Measurements from ENCODE around the gene ZNG1A.
"Not testable (repeated sequence)": the region's sequence is repeated elsewhere in the genome, so short reads cannot be mapped to it uniquely, and the experiment has no call there.

The ZNG1A gene

GRCh38 chr9:206481-206880 lies 27.6 kb upstream of the ZNG1A start:
- Mint-ChIP-seq H3K4me1 (no peaks in the 10 kb centered on the region), H3K36me3 (ENCODE audit: low read depth) (no peaks in the 10 kb centered on the region), H3K4me3 (no peak overlapping the region), H3K27me3 (ENCODE audit: low read depth, poor library complexity) (peaks cover 13% of the 10 kb centered on the region), H3K9me3 (no peaks in the 10 kb centered on the region), H3K27ac (no peak overlapping the region)
- TF ChIP-seq CTCF (IDR thresholded peaks at IDR 0.05), result no peak
- no peak for DNase-seq

DNA sequence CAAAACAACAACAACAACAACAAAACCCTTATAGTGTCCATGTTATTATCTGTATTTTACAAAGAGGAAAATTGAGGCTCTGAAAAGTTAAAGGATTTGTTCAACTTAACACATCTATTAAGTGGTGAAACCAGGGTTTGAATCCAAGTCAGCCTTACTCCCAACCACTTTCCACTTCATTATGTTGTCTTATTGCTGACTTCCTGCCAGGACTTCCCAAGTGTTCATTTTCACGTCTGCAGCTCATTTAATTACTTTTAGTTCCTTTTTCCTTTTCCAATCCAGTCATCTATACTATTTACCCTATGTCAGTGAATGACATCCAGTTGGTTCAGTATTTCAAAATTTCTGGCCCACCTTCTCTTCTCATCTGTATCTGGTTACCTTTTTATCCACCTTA lies 20.7 kb upstream of the ZNG1A start:
- not testable (repeated sequence) for H3K9me3 Mint-ChIP-seq; H3K36me3 Mint-ChIP-seq (ENCODE audit: low read depth); DNase-seq; H3K4me1 Mint-ChIP-seq; H3K4me3 Mint-ChIP-seq; H3K27me3 Mint-ChIP-seq (ENCODE audit: low read depth, poor library complexity); H3K27ac Mint-ChIP-seq

DNA sequence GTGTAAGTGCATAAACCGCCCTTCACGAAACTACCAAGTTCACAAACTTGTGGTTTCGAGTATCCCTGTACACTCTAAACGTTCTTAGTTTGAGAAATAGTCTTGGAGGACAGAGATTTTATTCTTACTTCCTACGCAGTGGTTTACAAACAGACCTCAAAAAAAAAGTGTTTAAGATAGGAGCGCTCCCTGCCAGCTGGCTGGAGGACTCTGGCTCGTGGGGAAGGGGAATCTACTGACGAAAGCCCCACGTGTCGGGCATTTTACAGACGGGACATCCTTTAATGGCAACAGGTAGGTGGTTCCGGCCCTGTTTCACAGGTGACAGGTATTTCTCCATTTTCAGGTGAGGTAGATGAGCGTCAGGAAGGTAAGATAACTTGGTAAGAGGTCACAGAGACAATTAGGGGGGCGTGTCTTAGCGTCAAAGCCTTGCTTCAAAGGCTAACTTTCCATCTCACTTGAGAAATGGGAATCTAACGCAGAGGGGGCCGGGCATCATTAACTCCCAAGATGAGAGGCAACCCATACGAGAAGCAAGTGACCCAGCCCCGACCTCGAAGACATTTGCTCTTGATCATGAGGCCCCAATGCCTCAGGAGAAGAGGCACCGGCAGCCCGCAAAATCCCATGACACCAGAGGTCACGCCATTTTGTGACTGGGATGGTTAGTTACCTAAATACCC lies 573 bp downstream of the ZNG1A start:
- H3K4me3 Mint-ChIP-seq, result peak overlapping the region; percentile 84
- H3K9me3 Mint-ChIP-seq; H3K27ac Mint-ChIP-seq; DNase-seq; H3K4me1 Mint-ChIP-seq; H3K27me3 Mint-ChIP-seq (ENCODE audit: low read depth, poor library complexity); H3K36me3 Mint-ChIP-seq (ENCODE audit: low read depth): not testable (repeated sequence)

- not testable (repeated sequence) for H3K27ac Mint-ChIP-seq; H3K36me3 Mint-ChIP-seq (ENCODE audit: low read depth); DNase-seq; H3K4me3 Mint-ChIP-seq; H3K4me1 Mint-ChIP-seq; H3K27me3 Mint-ChIP-seq (ENCODE audit: low read depth, poor library complexity); H3K9me3 Mint-ChIP-seq
Observed at GRCh38 chr9:169757-170156, 9.1 kb downstream of the ZNG1A start.

DNA sequence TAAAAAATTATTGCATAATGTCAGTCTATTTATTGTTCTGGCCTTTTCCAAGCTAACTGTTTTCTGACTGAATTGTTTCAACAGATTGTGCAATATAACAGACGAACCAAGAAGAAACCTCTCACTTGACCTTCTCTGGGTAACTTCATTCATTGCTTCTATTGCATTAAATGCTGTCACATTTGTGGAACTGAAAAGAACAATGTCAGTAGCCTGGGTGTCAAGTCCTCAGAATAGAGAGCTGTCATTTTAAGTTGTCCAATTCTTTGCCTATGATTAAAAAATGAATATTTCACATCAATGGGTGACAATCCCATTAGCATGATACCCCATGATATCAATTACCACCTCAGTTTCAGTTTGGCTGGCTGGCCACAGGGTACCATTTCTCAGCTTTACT lies 19.0 kb downstream of the ZNG1A start:
- not testable (repeated sequence) for H3K27me3 Mint-ChIP-seq (ENCODE audit: low read depth, poor library complexity); H3K9me3 Mint-ChIP-seq; H3K36me3 Mint-ChIP-seq (ENCODE audit: low read depth); H3K27ac Mint-ChIP-seq; DNase-seq; H3K4me1 Mint-ChIP-seq; H3K4me3 Mint-ChIP-seq

DNA sequence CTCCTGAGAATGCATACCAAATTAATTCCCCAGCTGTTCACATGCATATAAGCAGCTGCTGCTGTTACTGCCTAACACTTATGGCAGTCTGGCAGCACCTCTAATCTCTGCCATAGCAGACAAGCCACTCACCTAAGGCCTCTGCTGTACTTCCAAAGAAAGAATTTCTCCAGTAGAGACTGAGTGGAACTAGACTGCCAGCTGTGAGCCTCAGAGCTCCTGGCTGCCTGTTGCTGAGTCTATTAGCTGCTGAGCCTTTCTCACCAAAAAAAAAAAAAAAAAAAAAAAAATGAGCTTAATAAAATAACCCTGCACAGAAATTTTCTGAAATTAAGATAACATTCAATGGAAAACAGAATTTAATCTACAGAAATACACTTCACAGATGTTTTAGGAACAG lies 27.7 kb downstream of the ZNG1A start:
- H3K36me3 Mint-ChIP-seq (ENCODE audit: low read depth); H3K4me3 Mint-ChIP-seq; H3K27me3 Mint-ChIP-seq (ENCODE audit: low read depth, poor library complexity); H3K9me3 Mint-ChIP-seq; H3K27ac Mint-ChIP-seq; DNase-seq; H3K4me1 Mint-ChIP-seq: not testable (repeated sequence)

DNA sequence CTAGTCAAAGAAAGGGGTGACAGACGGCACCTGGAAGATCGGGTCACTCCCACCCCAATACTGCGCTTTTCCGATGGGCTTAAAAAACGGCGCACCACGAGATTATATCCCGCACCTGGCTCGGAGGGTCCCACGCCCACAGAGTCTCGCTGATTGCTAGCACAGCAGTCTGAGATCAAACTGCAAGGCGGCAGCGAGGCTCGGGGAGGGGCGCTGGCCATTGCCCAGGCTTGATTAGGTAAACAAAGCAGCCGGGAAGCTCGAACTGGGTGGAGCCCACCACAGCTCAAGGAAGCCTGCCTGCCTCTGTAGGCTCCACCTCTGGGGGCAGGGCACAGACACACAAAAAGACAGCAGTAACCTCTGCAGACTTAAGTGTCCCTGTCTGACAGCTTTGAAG lies 39.0 kb downstream of the ZNG1A start:
- not testable (repeated sequence) for H3K27me3 Mint-ChIP-seq (ENCODE audit: low read depth, poor library complexity); H3K4me3 Mint-ChIP-seq; H3K36me3 Mint-ChIP-seq (ENCODE audit: low read depth); H3K27ac Mint-ChIP-seq; H3K4me1 Mint-ChIP-seq; H3K9me3 Mint-ChIP-seq; DNase-seq

GRCh38 chr9:117995-118467 lies 60.8 kb downstream of the ZNG1A start, which contains the start of gene FOXD4:
FOXD4 (minus strand) TSS chr9:118417; CDS start chr9:118119, 298 bp downstream.
- peaks cover 65% of the 10 kb centered on the region for H3K27me3 Mint-ChIP-seq (ENCODE audit: low read depth, poor library complexity)
- not testable (repeated sequence) for H3K27ac Mint-ChIP-seq

GRCh38 chr9:117144-117994 lies 61.5 kb downstream of the ZNG1A start:
- not testable (repeated sequence) for H3K9me3 Mint-ChIP-seq, H3K4me1 Mint-ChIP-seq, H3K27ac Mint-ChIP-seq
- peak; percentile 54 for DNase-seq
- H3K4me3 Mint-ChIP-seq, result peak overlapping the region; percentile 74
- H3K36me3 Mint-ChIP-seq (ENCODE audit: low read depth), result peaks cover 11% of the 10 kb centered on the region
- H3K27me3 Mint-ChIP-seq (ENCODE audit: low read depth, poor library complexity), result peaks cover 72% of the 10 kb centered on the region

More at GRCh38 chr9:117995-118467, 60.8 kb downstream of the ZNG1A start, which contains the start of gene FOXD4:
- not testable (repeated sequence) for H3K4me1 Mint-ChIP-seq, H3K9me3 Mint-ChIP-seq, DNase-seq
- H3K4me3 Mint-ChIP-seq, result peak within 1 kb of the TSS; percentile 74
- H3K36me3 Mint-ChIP-seq (ENCODE audit: low read depth), result peaks cover 11% of the 10 kb centered on the region

- H3K36me3 Mint-ChIP-seq (ENCODE audit: low read depth); H3K4me3 Mint-ChIP-seq; H3K27ac Mint-ChIP-seq; DNase-seq; H3K9me3 Mint-ChIP-seq; H3K4me1 Mint-ChIP-seq: not testable (repeated sequence)
- H3K27me3 Mint-ChIP-seq (ENCODE audit: low read depth, poor library complexity), result peaks cover 81% of the 10 kb centered on the region
Observed at GRCh38 chr9:116239-117077, 62.4 kb downstream of the ZNG1A start.

DNA sequence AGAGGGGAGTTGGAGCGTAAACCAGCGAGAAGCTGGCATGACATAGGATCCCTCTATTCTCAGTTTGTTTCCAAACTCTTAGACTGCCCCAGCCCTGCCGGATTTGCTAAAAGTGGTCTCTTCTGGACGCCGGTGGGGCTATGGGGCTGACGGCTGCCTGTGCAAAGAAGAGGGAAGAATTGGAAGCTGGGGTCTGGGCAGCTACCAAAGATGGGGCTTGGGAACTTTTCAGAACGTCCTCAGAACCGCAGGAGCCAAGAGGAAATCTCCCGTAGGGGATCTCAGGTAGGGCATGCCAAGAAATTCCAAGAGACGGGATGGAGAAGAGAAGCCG lies 63.8 kb downstream of the ZNG1A start:
- H3K9me3 Mint-ChIP-seq; H3K27ac Mint-ChIP-seq; DNase-seq; H3K36me3 Mint-ChIP-seq (ENCODE audit: low read depth); H3K4me3 Mint-ChIP-seq; H3K4me1 Mint-ChIP-seq: not testable (repeated sequence)
- H3K27me3 Mint-ChIP-seq (ENCODE audit: low read depth, poor library complexity), result peaks cover 83% of the 10 kb centered on the region

GRCh38 chr9:114267-115117 lies 64.4 kb downstream of the ZNG1A start:
- H3K9me3 Mint-ChIP-seq; H3K36me3 Mint-ChIP-seq (ENCODE audit: low read depth); DNase-seq; H3K4me1 Mint-ChIP-seq; H3K27ac Mint-ChIP-seq: not testable (repeated sequence)
- peaks cover 87% of the 10 kb centered on the region for H3K27me3 Mint-ChIP-seq (ENCODE audit: low read depth, poor library complexity)
- peak overlapping the region; percentile 73 for H3K4me3 Mint-ChIP-seq
